Karpas-422 (cell line): ENCODE measurements around the gene GRAP2. TPM values are rescaled to one million over a fixed set of nuclear protein-coding genes. Genes with fewer than 3 reads are reported as not detected.
"Not testable (repeated sequence)": the region's sequence is repeated elsewhere in the genome, so short reads cannot be mapped to it uniquely, and the experiment has no call there.

Source experiments
- DNase-seq: peaks from one replicate; pipeline ENCODE4 v3.0.0-alpha.2; 2015
- H2AFZ ChIP-seq: fragments of 200-600 bp; sonication (generic); 2 replicates; pipeline ENCODE4 v1.6.1; 2014; ENCODE audit warnings: antibody characterized with exemption, low read length, mixed read lengths
- H3K27ac ChIP-seq: fragments of 200-600 bp; sonication (generic); 2 replicates; pipeline ENCODE4 v1.5.1; 2014; ENCODE audit warnings: mild to moderate bottlenecking, low read length, moderate library complexity
- H3K27me3 ChIP-seq: fragments of 200-600 bp; sonication (generic); 2 replicates; pipeline ENCODE4 v1.6.1; 2014; ENCODE audit warnings: low read length, mixed read lengths
- H3K36me3 ChIP-seq: fragments of 200-600 bp; sonication (generic); 2 replicates; pipeline ENCODE4 v1.6.1; 2014; ENCODE audit warnings: low read length, mixed read lengths; ENCODE audit not compliant: insufficient read depth
- H3K4me1 ChIP-seq: fragments of 200-600 bp; sonication (generic); 2 replicates; pipeline ENCODE4 v1.6.1; 2014; ENCODE audit warnings: mild to moderate bottlenecking, low read length, mixed read lengths
- H3K4me2 ChIP-seq: fragments of 200-600 bp; sonication (generic); 2 replicates; pipeline ENCODE4 v1.6.1; 2014; ENCODE audit warnings: low read length, low read depth, mild to moderate bottlenecking; ENCODE audit not compliant: poor library complexity, severe bottlenecking
- H3K4me3 ChIP-seq: fragments of 200-600 bp; sonication (generic); 2 replicates; pipeline ENCODE4 v1.5.1; 2014; ENCODE audit warnings: mild to moderate bottlenecking, antibody characterized with exemption, low read length, mixed read lengths
- H3K79me2 ChIP-seq: fragments of 200-600 bp; sonication (generic); 2 replicates; pipeline ENCODE4 v1.6.1; 2014; ENCODE audit warnings: mild to moderate bottlenecking, low read length, mixed read lengths
- H3K9ac ChIP-seq: fragments of 200-600 bp; sonication (generic); 2 replicates; pipeline ENCODE4 v1.6.0; 2014; ENCODE audit warnings: low read length
- H3K9me2 ChIP-seq: fragments of 200-600 bp; sonication (generic), shearing (Covaris generic); replicated peaks from 2 replicates; pipeline ENCODE4 v1.6.0; 2014; ENCODE audit warnings: mild to moderate bottlenecking, low read length, moderate library complexity; ENCODE audit not compliant: insufficient read depth
- H3K9me3 ChIP-seq: fragments of 300-700, 200-600 bp; sonication (generic); 2 replicates; pipeline ENCODE4 v1.6.1; 2014; ENCODE audit warnings: low read length, mixed read lengths
- H4K20me1 ChIP-seq: fragments of 200-600 bp; sonication (generic); 2 replicates; pipeline ENCODE4 v1.6.1; 2014; ENCODE audit warnings: mild to moderate bottlenecking, antibody characterized with exemption, low read length, low read depth; ENCODE audit not compliant: insufficient read depth
- total RNA-seq: library from RNA; depleted of rRNA; stranded (reverse); fragments of >200 nt; shearing (Covaris generic); gene quantifications from 2 replicates; pipeline ENCODE4 v1.2.3, GENCODE V29; 2014; ENCODE audit warnings: low replicate concordance; rRNA removed

The GRAP2 gene
- total RNA-seq: not detected in 2 replicates

DNA sequence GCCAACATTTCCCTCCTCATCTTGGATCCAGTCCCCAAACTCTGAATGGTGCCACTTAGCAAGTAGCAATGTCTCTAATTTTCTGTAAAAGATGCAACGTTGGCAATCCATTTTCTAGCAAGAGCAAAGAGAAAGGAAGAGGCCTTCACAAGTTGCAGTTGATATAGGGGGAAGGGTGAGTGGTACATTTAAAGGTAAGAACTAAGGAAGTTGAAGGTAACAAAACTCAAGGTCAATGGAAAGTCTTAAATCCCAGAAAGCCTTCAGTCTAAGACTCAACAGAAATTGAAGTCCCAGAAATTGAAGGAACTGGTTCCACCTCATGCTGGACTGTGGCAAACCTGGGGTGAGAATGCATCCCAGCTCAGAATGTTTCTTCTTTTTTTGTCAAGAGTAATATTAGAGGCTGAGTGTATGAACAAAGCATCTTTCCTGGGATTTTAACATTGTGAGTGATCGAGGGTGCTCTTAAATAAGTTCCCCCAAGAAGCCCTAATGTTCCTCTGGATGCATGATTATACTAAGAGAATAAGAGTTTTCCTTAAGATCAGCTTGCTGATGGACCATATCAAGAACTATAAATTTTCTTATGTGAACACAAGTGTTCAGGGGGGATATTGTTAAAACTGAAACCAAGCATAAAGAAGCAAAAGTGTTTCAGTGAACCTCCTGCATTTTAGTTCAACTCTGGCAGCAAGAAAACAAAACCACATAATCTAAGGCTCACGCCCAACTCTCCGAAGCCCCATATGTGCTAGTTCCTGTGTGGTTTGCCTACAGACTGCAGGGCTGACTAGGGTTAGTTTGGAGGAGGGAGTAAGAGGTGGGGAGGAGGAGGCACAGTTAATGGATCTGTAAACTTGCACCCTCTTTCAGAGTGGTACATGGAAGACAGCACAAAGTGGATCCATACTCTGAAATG lies at the start of gene GRAP2:
Gene GRAP2, plus strand, starts transcription at position 779 of the 922 bp plus-strand sequence. CDS start 46,023 bp downstream, outside the sequence.
- Histone ChIP-seq H3K27ac (no peak within 1 kb of the TSS), H3K4me2 (peak within 1 kb of the TSS; percentile 14), H3K4me1 (peaks cover 32% of the 10 kb centered on the region), H3K4me3 (no peak within 1 kb of the TSS), H3K36me3 (no peaks in the 10 kb centered on the region), H4K20me1 (no peaks in the 10 kb centered on the region), H3K9me2 (no peaks in the 10 kb centered on the region), H2AFZ (no peak within 1 kb of the TSS), H3K9ac (no peak within 1 kb of the TSS), H3K9me3 (no peaks in the 10 kb centered on the region), H3K27me3 (no peaks in the 10 kb centered on the region), H3K79me2 (no peaks in the 10 kb centered on the region)
- no peak for DNase-seq

DNA sequence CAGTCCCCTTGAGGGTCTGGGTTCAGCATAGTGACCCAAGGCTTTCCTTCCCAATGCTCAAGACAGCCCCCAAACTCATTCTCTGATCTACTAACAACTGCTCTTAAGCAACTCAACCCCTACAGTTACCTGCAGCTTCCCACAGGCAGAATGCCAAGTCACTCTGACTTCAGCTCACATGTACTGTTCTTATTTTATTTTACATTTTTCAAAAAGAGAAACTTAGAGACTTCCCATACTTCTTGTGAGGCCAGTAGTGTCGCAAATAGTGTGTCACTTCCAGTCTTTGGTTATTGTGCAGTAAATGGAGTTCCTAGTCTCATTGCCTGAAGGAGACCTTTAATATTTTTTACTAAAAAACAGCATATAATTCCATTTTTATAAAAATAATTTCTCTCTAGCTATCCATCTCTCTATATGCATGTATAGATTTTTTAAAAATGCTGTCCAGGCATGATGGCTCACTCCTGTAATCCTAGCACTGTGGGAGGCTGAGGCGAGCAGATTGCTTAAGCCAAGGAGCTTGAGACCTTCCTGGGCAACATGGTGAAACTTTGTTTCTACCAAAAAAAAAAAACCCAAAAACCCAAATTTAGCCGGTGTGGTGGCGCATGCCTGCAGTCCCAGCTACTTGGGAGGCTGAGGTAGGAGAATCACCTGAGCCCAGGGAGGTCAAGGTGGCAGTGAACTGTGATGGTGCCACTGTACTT lies 49.1 kb upstream of the GRAP2 start:
- Histone ChIP-seq H3K9ac (no peak overlapping the region), H3K79me2 (no peaks in the 10 kb centered on the region), H3K27me3 (no peaks in the 10 kb centered on the region), H3K4me1 (peaks cover 6% of the 10 kb centered on the region), H3K9me3 (no peaks in the 10 kb centered on the region), H3K4me3 (no peak overlapping the region), H2AFZ (no peak overlapping the region), H4K20me1 (no peaks in the 10 kb centered on the region), H3K9me2 (no peaks in the 10 kb centered on the region), H3K36me3 (no peaks in the 10 kb centered on the region), H3K4me2 (no peak overlapping the region), H3K27ac (no peak overlapping the region)
- DNase-seq: no peak

DNA sequence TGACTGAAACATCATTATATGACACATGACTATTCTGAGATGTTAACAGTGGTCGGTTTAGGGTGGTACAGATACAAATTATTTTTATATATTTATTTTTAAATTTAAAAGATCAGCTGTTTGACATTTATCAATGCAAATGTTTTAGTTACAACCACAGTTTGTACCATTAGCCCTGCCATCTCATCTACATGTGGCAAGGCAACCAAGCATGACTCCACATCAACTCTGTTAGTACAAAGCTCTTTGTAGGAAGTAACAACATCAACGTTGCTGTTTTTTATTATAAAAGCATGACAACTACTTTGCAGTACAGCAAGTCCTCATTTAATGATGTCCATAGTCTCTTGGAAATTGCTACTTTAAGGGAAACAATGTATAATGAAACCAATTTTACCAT lies 48.1 kb upstream of the GRAP2 start:
- Histone ChIP-seq H3K9ac (no peak overlapping the region), H3K4me2 (no peak overlapping the region)

DNA sequence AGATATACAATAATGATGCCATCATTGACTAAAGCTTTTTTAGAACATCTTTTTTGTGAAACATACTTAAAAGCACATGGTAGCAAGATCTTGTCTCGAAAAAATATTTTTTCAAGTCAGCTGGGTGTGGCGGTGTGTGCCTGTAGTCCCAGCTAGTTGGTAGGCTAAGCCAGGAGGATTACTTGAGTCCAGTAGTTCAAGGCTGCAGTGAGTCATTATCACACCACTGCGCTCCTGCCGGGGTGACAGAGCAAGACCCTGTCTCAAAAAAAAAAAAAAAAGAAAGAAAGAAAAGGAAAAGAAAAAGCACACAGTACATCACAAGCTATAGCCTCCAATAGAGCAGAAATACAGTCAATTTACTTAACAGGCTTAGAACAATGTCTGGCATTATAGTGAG lies 44.3 kb upstream of the GRAP2 start:
- no peak overlapping the region for H3K4me2 ChIP-seq
- H3K36me3 ChIP-seq: no peaks in the 10 kb centered on the region
- H3K27me3 ChIP-seq: no peaks in the 10 kb centered on the region
- H4K20me1 ChIP-seq: no peaks in the 10 kb centered on the region
- H3K9me3 ChIP-seq: no peaks in the 10 kb centered on the region
- H3K9ac ChIP-seq: no peak overlapping the region
- peaks cover 11% of the 10 kb centered on the region for H3K4me1 ChIP-seq
- no peak overlapping the region for H2AFZ ChIP-seq
- H3K27ac ChIP-seq: no peak overlapping the region
- H3K4me3 ChIP-seq: no peak overlapping the region
- H3K79me2 ChIP-seq: no peaks in the 10 kb centered on the region
- H3K9me2 ChIP-seq: no peaks in the 10 kb centered on the region
- DNase-seq: no peak

More for the DNA sequence above, 48.1 kb upstream of the GRAP2 start:
- H2AFZ ChIP-seq: no peak overlapping the region
- H3K9me2 ChIP-seq: no peaks in the 10 kb centered on the region
- H3K36me3 ChIP-seq: no peaks in the 10 kb centered on the region
- H3K79me2 ChIP-seq: no peaks in the 10 kb centered on the region
- H3K27ac ChIP-seq: no peak overlapping the region
- peaks cover 6% of the 10 kb centered on the region for H3K4me1 ChIP-seq
- no peak overlapping the region for H3K4me3 ChIP-seq
- H4K20me1 ChIP-seq: no peaks in the 10 kb centered on the region
- no peaks in the 10 kb centered on the region for H3K9me3 ChIP-seq
- DNase-seq: no peak
- no peaks in the 10 kb centered on the region for H3K27me3 ChIP-seq

DNA sequence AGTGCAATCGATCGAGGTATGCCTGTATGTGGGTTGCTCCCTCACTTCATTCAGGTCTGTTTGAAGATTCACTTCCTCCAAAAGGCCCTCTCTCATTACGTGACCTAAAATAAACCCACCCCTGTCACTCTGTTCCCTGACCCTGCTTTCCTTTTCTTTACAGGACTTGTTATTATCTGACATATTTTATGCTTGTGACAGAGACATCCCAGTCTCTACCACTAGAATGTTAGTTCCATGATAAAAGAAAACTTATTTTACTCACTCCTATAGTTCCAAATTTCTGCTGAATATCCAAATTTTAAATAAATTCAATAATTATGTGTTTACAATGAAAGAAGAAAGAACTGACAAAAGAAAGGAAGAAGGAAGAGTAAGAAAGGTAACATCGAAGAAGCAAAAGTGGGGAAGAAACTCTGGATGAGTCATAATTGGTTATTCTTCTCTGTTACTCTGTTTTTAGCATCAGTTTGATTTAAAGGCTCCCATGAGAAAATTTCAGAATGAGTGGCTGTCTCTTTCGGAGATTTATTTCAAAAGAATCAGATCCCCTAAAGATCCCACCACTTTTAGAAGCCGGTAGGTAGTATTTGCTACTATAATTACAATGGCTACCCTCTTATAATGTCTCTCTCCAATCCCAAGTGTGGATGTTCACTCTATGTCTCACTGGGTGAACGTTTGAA lies 40.8 kb upstream of the GRAP2 start:
- no peaks in the 10 kb centered on the region for H3K9me2 ChIP-seq
- no peaks in the 10 kb centered on the region for H4K20me1 ChIP-seq
- H3K36me3 ChIP-seq: no peaks in the 10 kb centered on the region
- H2AFZ ChIP-seq: no peak overlapping the region
- H3K4me1 ChIP-seq: peaks cover 11% of the 10 kb centered on the region
- H3K4me2 ChIP-seq: peak overlapping the region; percentile 27
- H3K9me3 ChIP-seq: no peaks in the 10 kb centered on the region
- H3K4me3 ChIP-seq: no peak overlapping the region
- no peaks in the 10 kb centered on the region for H3K27me3 ChIP-seq
- no peak overlapping the region for H3K9ac ChIP-seq
- H3K79me2 ChIP-seq: no peaks in the 10 kb centered on the region
- DNase-seq: no peak
- no peak overlapping the region for H3K27ac ChIP-seq

DNA sequence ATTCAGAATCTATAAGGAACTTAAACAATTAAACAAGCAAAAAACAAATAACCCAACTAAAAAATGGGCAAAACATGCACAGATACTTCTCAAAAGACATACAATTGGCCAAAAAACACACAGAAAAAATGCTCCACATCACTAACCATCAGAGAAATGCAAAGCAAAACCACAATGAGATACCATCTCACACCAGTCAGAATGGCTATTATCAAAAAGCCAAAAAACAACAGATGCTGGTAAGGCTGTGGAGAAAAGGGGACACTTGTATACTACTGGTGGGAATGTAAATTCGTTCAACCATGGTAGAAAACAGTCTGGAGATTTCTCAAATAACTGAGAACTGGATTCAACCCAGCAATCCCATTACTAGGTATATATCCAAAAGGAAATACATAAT lies 32.1 kb upstream of the GRAP2 start:
- H3K27ac ChIP-seq: no peak overlapping the region
- H2AFZ ChIP-seq: no peak overlapping the region
- no peaks in the 10 kb centered on the region for H3K9me3 ChIP-seq
- no peaks in the 10 kb centered on the region for H3K36me3 ChIP-seq
- no peak overlapping the region for H3K4me2 ChIP-seq
- no peaks in the 10 kb centered on the region for H3K4me1 ChIP-seq
- H3K27me3 ChIP-seq: no peaks in the 10 kb centered on the region
- no peak for DNase-seq
- no peak overlapping the region for H3K4me3 ChIP-seq
- no peak overlapping the region for H3K9ac ChIP-seq
- H4K20me1 ChIP-seq: no peaks in the 10 kb centered on the region
- H3K9me2 ChIP-seq: no peaks in the 10 kb centered on the region
- no peaks in the 10 kb centered on the region for H3K79me2 ChIP-seq

DNA sequence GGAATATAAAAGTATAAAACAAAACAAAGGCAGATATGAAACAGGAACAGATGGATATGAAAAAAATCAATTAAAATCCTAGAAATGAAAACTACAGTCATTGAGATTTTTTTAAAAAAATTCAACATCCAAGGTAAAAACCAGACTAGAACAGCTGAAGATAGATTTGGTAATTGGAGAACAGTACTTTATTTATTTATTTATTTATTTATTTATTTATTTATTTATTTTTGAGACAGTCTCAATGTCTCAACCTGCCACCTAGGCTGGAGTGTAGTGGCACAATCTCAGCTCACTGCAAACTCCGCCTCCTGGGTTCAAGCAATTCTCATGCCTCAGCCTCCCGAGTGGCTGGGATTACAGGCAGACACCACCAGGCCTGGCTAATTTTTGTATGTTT lies 31.1 kb upstream of the GRAP2 start:
- H3K4me3 ChIP-seq, H2AFZ ChIP-seq, H4K20me1 ChIP-seq, H3K9me3 ChIP-seq, H3K36me3 ChIP-seq, H3K27me3 ChIP-seq, DNase-seq, H3K4me2 ChIP-seq, H3K9ac ChIP-seq, H3K27ac ChIP-seq, H3K4me1 ChIP-seq, H3K79me2 ChIP-seq, H3K9me2 ChIP-seq: not testable (repeated sequence)
